ENCODE measurements around the gene PAK5.

PAK5 gene

DNA sequence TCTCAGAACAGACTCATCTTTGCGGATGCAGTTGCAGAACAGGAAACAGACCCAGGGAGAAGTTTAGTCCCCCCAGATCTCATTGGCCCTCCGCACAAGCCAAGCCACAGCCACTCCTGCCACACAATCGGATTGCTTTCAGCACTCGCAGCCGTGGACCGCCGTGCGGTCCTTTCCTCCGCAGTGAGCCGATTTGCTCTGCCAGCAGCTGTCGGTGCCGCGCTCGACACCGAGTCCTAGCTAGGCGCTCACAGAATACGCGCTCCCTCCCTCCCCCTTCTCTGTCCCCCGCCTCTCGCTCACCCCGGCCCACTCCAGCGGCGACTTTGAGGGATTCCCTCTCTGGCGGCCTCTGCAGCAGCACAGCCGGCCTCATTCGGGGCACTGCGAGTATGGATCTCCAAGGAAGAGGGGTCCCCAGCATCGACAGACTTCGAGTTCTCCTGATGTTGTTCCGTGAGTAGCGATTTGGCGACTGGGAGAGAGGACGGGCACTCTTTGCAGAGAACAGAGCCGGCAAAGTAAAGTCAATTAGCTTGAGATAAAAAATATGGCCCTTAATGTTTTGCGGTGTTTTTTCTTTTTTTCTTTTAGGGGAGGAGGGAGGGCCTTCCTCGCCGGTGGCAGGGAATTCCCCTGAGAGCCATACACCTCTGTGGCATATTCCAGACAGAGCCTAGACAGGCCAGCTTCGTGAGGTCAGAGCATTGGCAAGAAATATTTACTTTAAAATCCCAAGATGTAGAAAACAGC, 324.2 kb downstream of the PAK5 start, which contains the start of gene LAMP5:
LAMP5 (plus strand) TSS at position 130 of the 753 bp plus-strand sequence; CDS start at position 393, 263 bp downstream.
- DNase-seq: no peak

- no peak for DNase-seq
Observed at GRCh38 chr20:9514072-9514460, 324.8 kb downstream of the PAK5 start.

DNA sequence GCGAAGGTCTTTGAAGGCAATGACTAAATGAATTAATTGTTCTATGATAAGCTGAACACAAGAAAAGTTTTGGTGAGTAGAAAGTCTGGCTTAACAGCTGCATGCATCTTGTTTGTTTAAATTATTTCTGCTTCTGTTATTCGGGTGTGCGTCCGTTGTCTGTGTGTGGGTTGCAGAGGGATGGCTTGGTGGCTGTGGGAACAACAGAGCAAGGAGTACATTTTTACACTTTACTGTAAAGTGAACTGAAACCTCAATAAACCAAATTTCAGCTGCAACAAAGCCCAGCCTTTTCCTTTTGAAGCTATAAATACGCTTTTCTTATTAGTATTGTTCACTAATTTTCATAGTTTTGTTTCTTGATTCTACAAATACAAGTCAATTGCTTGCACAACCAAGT, 328.0 kb downstream of the PAK5 start:
- DNase-seq: no peak

- DNase-seq: no peak
Observed at GRCh38 chr20:9509246-9509645, 329.6 kb downstream of the PAK5 start.

- DNase-seq: no peak
Observed at GRCh38 chr20:9508696-9509178, 330.1 kb downstream of the PAK5 start.

- DNase-seq: no peak
Observed at GRCh38 chr20:9508240-9508661, 330.6 kb downstream of the PAK5 start.

- DNase-seq: no peak
Observed at GRCh38 chr20:9507544-9508239, 331.2 kb downstream of the PAK5 start.

GRCh38 chr20:9506964-9507369, 331.9 kb downstream of the PAK5 start:
- no peak for DNase-seq

DNA sequence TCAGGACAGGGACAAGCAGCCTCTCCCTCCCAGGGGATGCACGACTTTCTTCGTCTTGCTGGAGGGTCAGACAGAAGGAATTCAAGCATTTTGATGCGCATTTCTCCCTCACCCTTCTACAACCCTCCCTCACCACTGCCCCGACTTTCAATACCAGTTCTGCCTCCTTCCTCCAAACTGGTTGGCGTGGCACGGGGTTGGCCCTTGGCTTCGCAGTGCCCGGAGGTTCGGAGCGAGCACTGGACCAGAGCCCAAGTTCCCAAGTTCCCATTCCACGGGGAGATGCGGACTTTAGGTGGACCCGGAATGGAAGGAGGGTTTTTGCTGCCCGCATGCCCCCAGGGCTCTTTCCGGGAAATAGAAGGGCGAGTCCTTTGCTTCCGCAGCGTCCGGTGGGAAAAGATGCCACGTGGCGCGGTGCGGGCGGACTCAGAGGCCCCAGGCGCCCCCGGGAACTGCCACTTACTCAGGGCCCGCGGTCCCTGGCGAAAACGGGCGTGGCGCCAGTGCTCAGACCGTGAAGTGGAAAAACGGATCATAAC, 332.5 kb downstream of the PAK5 start:
- DNase-seq: no peak

DNA sequence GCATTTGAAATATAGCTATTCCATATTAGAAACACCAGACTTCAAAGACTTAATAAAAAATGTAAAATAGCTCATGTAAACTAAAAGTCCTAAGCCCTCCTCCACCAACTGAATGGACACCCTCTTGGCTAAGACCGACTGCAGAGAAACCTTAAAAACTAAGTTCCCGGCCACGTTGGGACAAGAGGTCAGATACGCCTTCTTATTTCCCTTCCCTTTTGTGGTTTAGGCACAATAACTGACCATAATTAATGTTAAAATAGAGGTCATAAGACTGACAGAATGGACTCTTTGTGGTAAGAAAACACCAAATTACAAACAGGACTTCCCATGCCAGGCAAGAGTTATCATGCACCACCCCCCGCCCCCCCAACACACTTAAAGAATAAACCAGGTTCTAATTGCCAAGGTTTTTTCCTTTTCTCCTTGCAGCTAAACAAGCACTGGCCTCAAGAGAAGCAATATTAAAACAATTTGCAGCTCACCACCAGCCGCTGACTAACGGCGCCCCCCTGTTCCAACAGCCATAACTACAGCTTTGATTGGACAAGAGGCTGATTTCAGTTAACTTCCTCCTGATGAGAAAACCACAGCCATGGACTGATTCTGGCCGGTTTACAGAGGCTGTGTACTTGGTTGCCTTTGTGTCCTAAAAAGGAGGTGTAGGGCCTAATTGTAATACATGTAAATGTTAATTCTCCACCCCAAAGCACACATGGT, 335.2 kb downstream of the PAK5 start:
- no peak for DNase-seq

- DNase-seq: no peak
Observed at GRCh38 chr20:9501473-9501872, 337.4 kb downstream of the PAK5 start.

GRCh38 chr20:9500121-9500520, 338.8 kb downstream of the PAK5 start:
- DNase-seq: no peak

- DNase-seq: no peak
Observed at GRCh38 chr20:9499126-9499899, 339.6 kb downstream of the PAK5 start.

DNA sequence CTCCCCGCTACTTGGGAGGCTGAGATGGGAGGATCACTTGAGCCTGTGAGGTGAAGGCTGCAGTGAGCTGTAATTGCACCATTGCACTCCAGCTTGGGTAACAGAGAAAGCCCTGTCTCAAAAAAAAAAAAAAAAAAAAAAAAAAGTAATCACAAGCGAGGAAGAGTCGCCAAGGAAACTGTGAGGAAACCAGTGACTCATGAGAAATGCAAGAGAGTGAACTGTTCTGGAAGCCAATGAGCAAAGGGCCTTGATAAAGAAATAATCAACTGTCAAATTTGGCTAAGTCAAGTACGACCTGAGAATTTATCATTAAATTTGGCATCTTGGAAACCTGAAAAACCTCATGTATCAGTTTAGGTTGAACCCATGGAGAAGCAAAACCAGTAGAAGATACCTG, 340.6 kb downstream of the PAK5 start:
- no peak for DNase-seq

DNA sequence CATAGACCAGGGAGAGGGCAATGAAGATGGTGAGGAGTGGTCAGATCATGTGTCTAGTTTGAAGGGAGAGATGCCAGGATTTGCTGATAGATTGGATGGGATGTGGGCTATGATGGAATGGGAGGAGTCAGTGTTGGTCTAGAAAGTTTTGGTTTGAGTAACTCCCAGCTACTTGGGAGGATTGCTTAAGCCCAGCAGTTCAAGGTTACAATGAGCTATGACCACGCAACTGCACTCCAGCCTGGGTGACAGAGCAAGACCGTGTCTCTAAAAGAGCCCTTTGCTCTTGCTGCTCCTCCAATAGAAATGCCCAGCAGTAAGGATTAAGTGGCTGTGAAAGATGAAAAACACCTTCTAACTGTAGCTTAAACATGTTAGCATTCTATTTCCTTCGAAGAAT, 342.7 kb downstream of the PAK5 start:
- DNase-seq: no peak

DNA sequence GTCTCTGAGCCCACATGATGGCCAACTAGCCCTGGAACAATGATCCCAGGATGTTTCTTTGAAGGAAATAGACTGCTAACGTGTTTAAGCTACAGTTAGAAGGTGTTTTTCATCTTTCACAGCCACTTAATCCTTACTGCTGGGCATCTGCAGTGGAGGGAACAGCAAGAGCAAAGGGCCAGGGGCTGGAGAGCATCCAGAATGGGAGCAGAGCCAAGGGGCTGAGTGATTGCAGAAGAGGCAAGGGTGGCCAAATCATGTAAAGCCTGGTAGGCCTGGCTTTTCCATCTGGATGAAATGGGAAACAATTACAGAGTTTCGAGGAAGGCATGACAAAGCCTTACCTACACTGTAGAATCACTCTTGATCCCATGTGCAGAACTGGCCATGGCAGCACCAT, 343.2 kb downstream of the PAK5 start:
- DNase-seq: no peak

DNA sequence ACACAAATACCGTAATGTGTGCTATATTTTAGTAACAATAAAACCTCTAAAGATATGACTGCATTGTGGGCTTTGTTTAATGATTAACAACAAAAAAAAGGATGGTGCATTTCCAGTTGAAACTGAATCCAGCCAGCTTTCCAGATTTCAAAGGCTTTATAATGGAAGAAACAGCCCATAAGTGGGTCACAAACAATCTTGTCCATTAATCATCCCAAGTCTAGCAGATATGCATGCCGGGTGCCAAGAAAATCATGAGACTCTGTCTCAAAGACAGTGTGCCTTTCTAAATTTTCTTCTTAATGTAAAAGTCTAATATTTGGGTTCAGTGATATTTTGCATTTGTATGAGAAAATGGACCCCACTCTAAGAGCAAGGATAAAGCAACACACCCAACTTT, 345.1 kb downstream of the PAK5 start:
- no peak for DNase-seq

DNA sequence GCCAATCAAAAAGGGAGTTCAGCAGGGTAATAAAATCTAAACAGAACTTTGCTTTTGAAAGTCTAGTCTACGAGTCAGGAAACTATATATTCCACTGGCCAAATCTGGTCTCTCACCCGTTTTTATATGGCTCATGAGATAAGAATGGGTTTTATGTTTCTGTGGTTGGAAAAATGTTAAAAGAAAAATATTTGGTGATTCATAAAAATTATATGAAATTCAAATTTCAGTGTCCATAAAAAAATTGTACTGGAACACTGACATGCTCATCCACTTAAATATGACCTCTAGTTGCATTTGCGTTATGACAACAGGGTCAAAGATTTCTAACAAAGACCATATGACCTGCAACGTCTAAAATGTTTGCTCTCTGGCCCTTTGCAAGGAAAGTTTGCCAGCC, 346.8 kb downstream of the PAK5 start:
- no peak for DNase-seq

DNA sequence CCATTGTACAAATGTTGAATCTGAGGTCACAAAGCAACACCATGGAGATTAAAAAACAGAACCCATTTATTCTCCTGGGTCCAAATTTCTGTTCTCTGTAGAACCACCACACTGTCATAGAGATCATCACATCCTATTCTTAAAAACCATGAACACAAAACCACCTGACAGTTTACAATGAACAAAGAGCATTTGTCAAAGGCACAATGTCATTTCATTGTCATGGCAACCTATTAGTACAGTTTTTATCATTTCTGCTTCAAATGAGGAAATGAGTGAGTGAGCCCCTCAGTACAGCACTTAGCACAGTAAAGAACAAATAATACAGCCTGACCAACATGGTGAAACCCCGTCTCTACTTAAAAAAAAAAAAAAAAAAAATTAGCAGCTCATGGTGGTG, 347.6 kb downstream of the PAK5 start:
- DNase-seq: no peak

DNA sequence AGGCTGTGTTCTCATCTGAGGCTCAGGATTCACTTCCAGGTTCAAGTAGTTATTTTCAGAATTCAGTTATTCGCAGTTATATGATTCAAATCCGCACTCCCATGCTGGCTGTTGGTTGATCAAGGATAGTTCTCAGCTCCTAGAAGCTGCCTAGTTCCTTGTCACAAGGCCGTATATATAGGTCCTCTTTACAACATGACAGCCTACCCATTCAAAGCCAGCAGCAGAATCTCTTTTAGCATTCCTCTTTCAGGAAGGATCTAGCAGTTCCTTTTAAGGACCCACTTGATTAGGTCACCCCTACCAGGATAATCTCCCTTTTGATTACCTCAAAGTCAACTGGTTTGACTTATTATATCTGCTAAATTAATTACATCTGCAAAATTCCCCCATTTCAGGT, 348.2 kb downstream of the PAK5 start:
- no peak for DNase-seq

- DNase-seq: no peak
Observed at GRCh38 chr20:9490161-9490560, 348.7 kb downstream of the PAK5 start.

DNA sequence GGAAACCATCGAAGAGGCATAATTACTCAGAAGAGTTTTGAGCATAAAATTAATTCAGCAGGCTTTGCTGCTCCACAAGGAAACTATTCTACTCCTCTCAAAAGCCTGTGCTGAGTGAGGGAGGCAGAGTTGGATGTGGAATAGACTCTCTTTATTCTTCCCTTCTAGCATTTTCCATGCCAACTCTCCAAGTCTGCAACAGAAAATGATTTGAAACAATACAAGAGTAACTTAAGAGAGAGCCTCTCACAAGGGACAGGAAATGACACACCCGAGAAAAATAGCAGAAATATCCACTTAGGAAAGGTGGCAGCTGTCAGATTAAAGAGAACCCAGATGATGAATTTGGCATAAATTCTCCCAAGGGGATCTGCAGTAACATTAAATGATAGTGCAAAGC, 350.8 kb downstream of the PAK5 start:
- no peak for DNase-seq

Measured in KG1 (cell line).